ENCODE results near the gene KRTAP1-3.

The KRTAP1-3 gene

DNA sequence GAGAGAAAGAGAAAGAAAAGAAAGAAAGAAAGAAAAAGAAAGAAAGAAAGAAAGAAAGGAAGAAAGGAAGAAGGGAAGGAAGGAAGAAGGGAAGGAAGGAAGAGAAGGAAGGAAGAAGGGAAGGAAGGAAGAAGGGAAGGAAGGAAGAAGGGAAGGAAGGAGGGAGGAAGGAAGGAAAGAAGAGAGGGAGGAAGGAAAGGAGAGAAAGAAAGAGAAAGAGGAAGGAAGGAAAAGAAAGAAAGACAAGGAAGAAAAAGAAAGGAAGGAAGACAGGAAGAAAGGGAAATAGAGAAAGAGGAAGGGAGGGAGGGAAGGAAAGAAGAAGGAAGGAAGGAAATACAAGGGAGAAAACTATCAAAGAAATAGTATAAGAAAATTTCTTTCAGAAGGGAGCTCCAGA, 42.1 kb upstream of the KRTAP1-3 start:
- Histone ChIP-seq H2AFZ (ENCODE audit: low read length) (no peak overlapping the region), H3K4me2 (ENCODE audit: insufficient read depth, low read length, poor library complexity, severe bottlenecking) (no peak overlapping the region), H3K79me1 (ENCODE audit: low read depth, low read length) (no peaks in the 10 kb centered on the region), H4K91ac (ENCODE audit: low read depth, low read length, poor library complexity) (no peak overlapping the region), H3K23ac (ENCODE audit: low read depth, low read length, poor library complexity) (no peak overlapping the region), H4K8ac (ENCODE audit: low read depth, low read length) (no peak overlapping the region), H3K4me3 (ENCODE audit: low read length in 2 of 2) (no peak overlapping the region), H2BK12ac (ENCODE audit: low read length) (no peak overlapping the region), H3K18ac (ENCODE audit: low read length) (no peak overlapping the region), H3K27ac (replicated peaks; ENCODE audit: low read length) (no peak overlapping the region), H2BK15ac (ENCODE audit: low read length) (no peak overlapping the region), H3K4me1 (ENCODE audit: control insufficient read depth in 2 of 2, insufficient read depth in 1 of 2, low read depth in 1 of 2, low read length in 2 of 2) (no peaks in the 10 kb centered on the region), H3K9ac (ENCODE audit: low read depth, low read length, poor library complexity) (no peak overlapping the region), H3K36me3 (replicated peaks in 1 of 2; ENCODE audit: control insufficient read depth in 2 of 2, insufficient read depth in 2 of 2, low read length in 2 of 2) (no peaks in the 10 kb centered on the region), H3K27me3 (ENCODE audit: control insufficient read depth in 3 of 3, insufficient read depth in 3 of 3, low read depth in 1 of 3, low read length in 3 of 3) (no peaks in the 10 kb centered on the region), H3K4ac (ENCODE audit: low read length) (no peak overlapping the region), H3K14ac (ENCODE audit: low read length) (no peak overlapping the region), H2BK5ac (ENCODE audit: low read length) (no peak overlapping the region), H2BK120ac (ENCODE audit: low read depth, low read length) (no peak overlapping the region), H2AK5ac (ENCODE audit: low read depth, low read length) (no peak overlapping the region), H3K9me3 (replicated peaks in 1 of 2; ENCODE audit: control insufficient read depth in 2 of 2, insufficient read depth in 1 of 2, low read depth in 1 of 2, low read length in 2 of 2) (no peaks in the 10 kb centered on the region)
- DNase-seq (ENCODE audit: low spot score), result no peak

DNA sequence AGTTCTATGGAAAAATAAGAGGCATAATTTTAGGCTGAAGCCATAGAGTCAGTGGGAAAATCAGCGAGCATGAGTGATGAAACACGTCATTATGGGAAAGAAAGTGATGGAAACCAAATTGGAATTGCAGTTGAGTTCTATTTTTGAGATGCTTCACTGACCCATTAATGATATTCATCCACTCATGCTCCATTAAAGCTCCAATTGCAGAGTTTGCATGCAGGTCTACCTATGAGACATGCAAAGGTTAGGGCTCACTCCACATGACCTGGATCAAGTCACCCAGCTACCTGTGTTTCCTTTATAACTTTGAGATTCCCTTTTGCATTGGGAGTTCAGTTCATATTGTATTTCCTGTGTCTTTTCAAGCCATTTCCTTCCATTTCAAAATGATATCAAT, 39.0 kb upstream of the KRTAP1-3 start:
- no CpG with 5 or more reads among the region's 2 CpGs for WGBS, 2 donors (ENCODE audit: extremely low coverage in 2 of 2, insufficient read length in 2 of 2, insufficient replicate concordance in 1 of 2)
- H3K4ac ChIP-seq (ENCODE audit: low read length), result no peak overlapping the region
- DNase-seq (ENCODE audit: low spot score), result no peak

DNA sequence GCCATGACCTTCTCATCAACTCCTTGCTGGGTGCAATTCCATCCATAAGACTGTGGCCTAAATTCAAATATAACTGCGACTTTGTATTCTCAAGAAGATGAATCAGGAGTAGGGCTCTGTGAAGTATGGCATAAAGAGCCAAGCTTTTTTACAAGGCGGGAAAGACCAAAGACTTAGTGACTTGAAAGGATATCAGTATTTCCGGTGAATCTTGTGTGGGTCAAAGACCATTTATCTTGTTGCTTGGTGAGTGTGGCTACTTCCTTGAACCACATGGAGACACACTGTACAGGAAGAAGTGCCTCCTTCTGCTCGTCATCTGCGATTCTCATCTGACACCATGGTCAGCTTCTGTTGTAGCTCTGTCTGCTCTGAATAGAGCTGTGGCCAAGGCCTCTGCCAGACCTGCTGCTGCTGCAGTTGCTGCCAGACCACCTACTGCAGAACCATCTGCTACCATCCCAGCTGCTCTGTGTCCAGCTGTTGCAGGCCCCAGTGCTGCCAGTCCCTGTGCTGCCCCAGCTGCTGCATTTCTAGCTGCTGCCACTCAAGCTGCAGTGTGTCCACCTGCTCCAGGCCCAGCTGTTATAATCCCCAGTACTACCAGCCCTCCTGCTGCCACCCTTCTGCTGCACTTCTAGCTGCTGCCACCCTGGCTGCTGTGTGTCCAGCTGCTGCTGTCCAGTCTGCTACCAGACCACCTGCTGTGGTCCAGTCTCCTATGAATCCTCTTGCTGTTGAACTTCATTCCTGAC, 37.1 kb upstream of the KRTAP1-3 start:
- H2BK15ac ChIP-seq (ENCODE audit: low read length), result no peak overlapping the region
- DNase-seq (ENCODE audit: low spot score), result no peak
- no peaks in the 10 kb centered on the region for H3K4me1 ChIP-seq (ENCODE audit: control insufficient read depth in 2 of 2, insufficient read depth in 1 of 2, low read depth in 1 of 2, low read length in 2 of 2)
- no peak overlapping the region for H3K23ac ChIP-seq (ENCODE audit: low read depth, low read length, poor library complexity)
- no peaks in the 10 kb centered on the region for H3K79me1 ChIP-seq (ENCODE audit: low read depth, low read length)
- H3K4me3 ChIP-seq (ENCODE audit: low read length in 2 of 2), result peak overlapping the region in 1 of 2 donors; percentile 27
- H3K9ac ChIP-seq (ENCODE audit: low read depth, low read length, poor library complexity), result no peak overlapping the region
- H2AK5ac ChIP-seq (ENCODE audit: low read depth, low read length), result peak overlapping the region; percentile 38
- no peak overlapping the region for H2AFZ ChIP-seq (ENCODE audit: low read length)
- no peak overlapping the region for H4K91ac ChIP-seq (ENCODE audit: low read depth, low read length, poor library complexity)
- H2BK5ac ChIP-seq (ENCODE audit: low read length), result no peak overlapping the region
- no peak overlapping the region for H3K4ac ChIP-seq (ENCODE audit: low read length)
- peak overlapping the region; percentile 52 for H4K8ac ChIP-seq (ENCODE audit: low read depth, low read length)
- H3K4me2 ChIP-seq (ENCODE audit: insufficient read depth, low read length, poor library complexity, severe bottlenecking), result no peak overlapping the region
- peak overlapping the region; percentile 32 for H3K18ac ChIP-seq (ENCODE audit: low read length)
- H3K9me3 ChIP-seq (replicated peaks in 1 of 2; ENCODE audit: control insufficient read depth in 2 of 2, insufficient read depth in 1 of 2, low read depth in 1 of 2, low read length in 2 of 2), result no peaks in the 10 kb centered on the region
- no CpG with 5 or more reads among the region's 5 CpGs for WGBS, 2 donors (ENCODE audit: extremely low coverage in 2 of 2, insufficient read length in 2 of 2, insufficient replicate concordance in 1 of 2)
- H3K27ac ChIP-seq (replicated peaks; ENCODE audit: low read length), result no peak overlapping the region
- H3K36me3 ChIP-seq (replicated peaks in 1 of 2; ENCODE audit: control insufficient read depth in 2 of 2, insufficient read depth in 2 of 2, low read length in 2 of 2), result no peaks in the 10 kb centered on the region
- no peak overlapping the region for H2BK120ac ChIP-seq (ENCODE audit: low read depth, low read length)
- no peak overlapping the region for H2BK12ac ChIP-seq (ENCODE audit: low read length)
- H3K27me3 ChIP-seq (ENCODE audit: control insufficient read depth in 3 of 3, insufficient read depth in 3 of 3, low read depth in 1 of 3, low read length in 3 of 3), result no peaks in the 10 kb centered on the region
- no peak overlapping the region for H3K14ac ChIP-seq (ENCODE audit: low read length)

More for the DNA sequence above, 39.0 kb upstream of the KRTAP1-3 start:
- Histone ChIP-seq H2AK5ac (ENCODE audit: low read depth, low read length) (no peak overlapping the region), H3K9me3 (replicated peaks in 1 of 2; ENCODE audit: control insufficient read depth in 2 of 2, insufficient read depth in 1 of 2, low read depth in 1 of 2, low read length in 2 of 2) (no peaks in the 10 kb centered on the region), H3K9ac (ENCODE audit: low read depth, low read length, poor library complexity) (no peak overlapping the region), H4K8ac (ENCODE audit: low read depth, low read length) (no peak overlapping the region), H3K18ac (ENCODE audit: low read length) (no peak overlapping the region), H2BK120ac (ENCODE audit: low read depth, low read length) (no peak overlapping the region), H4K91ac (ENCODE audit: low read depth, low read length, poor library complexity) (no peak overlapping the region), H3K4me2 (ENCODE audit: insufficient read depth, low read length, poor library complexity, severe bottlenecking) (no peak overlapping the region), H3K79me1 (ENCODE audit: low read depth, low read length) (no peaks in the 10 kb centered on the region), H2BK12ac (ENCODE audit: low read length) (no peak overlapping the region), H2BK5ac (ENCODE audit: low read length) (no peak overlapping the region), H3K14ac (ENCODE audit: low read length) (no peak overlapping the region), H3K4me1 (ENCODE audit: control insufficient read depth in 2 of 2, insufficient read depth in 1 of 2, low read depth in 1 of 2, low read length in 2 of 2) (no peaks in the 10 kb centered on the region), H3K27ac (replicated peaks; ENCODE audit: low read length) (no peak overlapping the region), H3K27me3 (ENCODE audit: control insufficient read depth in 3 of 3, insufficient read depth in 3 of 3, low read depth in 1 of 3, low read length in 3 of 3) (no peaks in the 10 kb centered on the region), H2BK15ac (ENCODE audit: low read length) (no peak overlapping the region), H3K36me3 (replicated peaks in 1 of 2; ENCODE audit: control insufficient read depth in 2 of 2, insufficient read depth in 2 of 2, low read length in 2 of 2) (no peaks in the 10 kb centered on the region), H2AFZ (ENCODE audit: low read length) (no peak overlapping the region), H3K23ac (ENCODE audit: low read depth, low read length, poor library complexity) (no peak overlapping the region), H3K4me3 (ENCODE audit: low read length in 2 of 2) (no peak overlapping the region)

DNA sequence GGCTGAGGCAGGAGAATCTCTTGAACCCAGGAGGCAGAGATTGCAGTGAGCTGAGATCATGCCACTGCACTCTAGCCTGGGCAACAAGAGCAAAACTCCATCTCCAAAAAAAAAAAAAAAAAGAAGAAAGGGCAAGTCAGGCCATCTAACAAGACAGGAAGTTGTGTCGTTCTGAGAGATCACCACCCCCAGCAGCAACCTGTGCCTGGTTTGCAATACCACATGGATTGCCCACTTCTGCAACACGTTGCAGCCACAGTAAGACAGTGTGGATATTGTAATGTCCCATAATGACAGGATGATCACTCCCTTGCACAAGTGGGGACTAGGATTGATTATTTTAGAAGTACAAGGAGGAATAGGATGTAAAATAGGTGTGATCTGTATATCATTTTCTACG, 34.4 kb upstream of the KRTAP1-3 start:
- Histone ChIP-seq H4K8ac (ENCODE audit: low read depth, low read length) (no peak overlapping the region), H3K36me3 (replicated peaks in 1 of 2; ENCODE audit: control insufficient read depth in 2 of 2, insufficient read depth in 2 of 2, low read length in 2 of 2) (no peaks in the 10 kb centered on the region), H2AFZ (ENCODE audit: low read length) (no peak overlapping the region), H3K23ac (ENCODE audit: low read depth, low read length, poor library complexity) (no peak overlapping the region), H2BK15ac (ENCODE audit: low read length) (no peak overlapping the region), H3K4me1 (ENCODE audit: control insufficient read depth in 2 of 2, insufficient read depth in 1 of 2, low read depth in 1 of 2, low read length in 2 of 2) (no peaks in the 10 kb centered on the region), H3K4me3 (ENCODE audit: low read length in 2 of 2) (no peak overlapping the region), H2BK12ac (ENCODE audit: low read length) (no peak overlapping the region), H3K27ac (replicated peaks; ENCODE audit: low read length) (no peak overlapping the region), H2AK5ac (ENCODE audit: low read depth, low read length) (no peak overlapping the region), H3K79me1 (ENCODE audit: low read depth, low read length) (no peaks in the 10 kb centered on the region), H3K14ac (ENCODE audit: low read length) (no peak overlapping the region), H3K9me3 (replicated peaks in 1 of 2; ENCODE audit: control insufficient read depth in 2 of 2, insufficient read depth in 1 of 2, low read depth in 1 of 2, low read length in 2 of 2) (no peaks in the 10 kb centered on the region), H3K4me2 (ENCODE audit: insufficient read depth, low read length, poor library complexity, severe bottlenecking) (no peak overlapping the region), H3K18ac (ENCODE audit: low read length) (no peak overlapping the region), H4K91ac (ENCODE audit: low read depth, low read length, poor library complexity) (no peak overlapping the region), H2BK5ac (ENCODE audit: low read length) (no peak overlapping the region), H2BK120ac (ENCODE audit: low read depth, low read length) (no peak overlapping the region), H3K9ac (ENCODE audit: low read depth, low read length, poor library complexity) (no peak overlapping the region), H3K27me3 (ENCODE audit: control insufficient read depth in 3 of 3, insufficient read depth in 3 of 3, low read depth in 1 of 3, low read length in 3 of 3) (no peaks in the 10 kb centered on the region), H3K4ac (ENCODE audit: low read length) (no peak overlapping the region)
- no CpG with 5 or more reads among the region's 3 CpGs for WGBS, 2 donors (ENCODE audit: extremely low coverage in 2 of 2, insufficient read length in 2 of 2, insufficient replicate concordance in 1 of 2)
- no peak for DNase-seq (ENCODE audit: low spot score)

Measured in neuronal stem cell (in vitro differentiated cells).